Measurements from ENCODE around the gene FAM83C.
"Not testable (repeated sequence)": the region's sequence is repeated elsewhere in the genome, so short reads cannot be mapped to it uniquely, and the experiment has no call there.

The FAM83C gene

DNA sequence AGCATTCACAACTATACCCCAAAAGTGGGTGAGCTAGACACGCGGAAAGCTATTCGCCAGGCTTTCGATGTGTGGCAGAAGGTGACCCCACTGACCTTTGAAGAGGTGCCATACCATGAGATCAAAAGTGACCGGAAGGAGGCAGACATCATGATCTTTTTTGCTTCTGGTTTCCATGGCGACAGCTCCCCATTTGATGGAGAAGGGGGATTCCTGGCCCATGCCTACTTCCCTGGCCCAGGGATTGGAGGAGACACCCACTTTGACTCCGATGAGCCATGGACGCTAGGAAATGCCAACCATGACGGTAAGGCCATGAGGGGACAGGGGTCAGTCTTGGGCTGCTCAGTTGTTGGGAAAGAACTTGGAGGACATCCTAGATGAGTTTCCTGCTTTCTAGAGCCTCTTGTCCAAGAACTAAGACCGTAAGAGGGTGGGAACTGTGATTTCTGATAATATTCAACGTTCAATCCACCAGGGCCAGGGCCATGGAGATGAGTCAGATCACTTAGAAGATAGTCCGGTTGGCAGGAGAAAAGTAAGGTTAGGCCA, 37.7 kb downstream of the FAM83C start:
- TF ChIP-seq, protein P1, sequence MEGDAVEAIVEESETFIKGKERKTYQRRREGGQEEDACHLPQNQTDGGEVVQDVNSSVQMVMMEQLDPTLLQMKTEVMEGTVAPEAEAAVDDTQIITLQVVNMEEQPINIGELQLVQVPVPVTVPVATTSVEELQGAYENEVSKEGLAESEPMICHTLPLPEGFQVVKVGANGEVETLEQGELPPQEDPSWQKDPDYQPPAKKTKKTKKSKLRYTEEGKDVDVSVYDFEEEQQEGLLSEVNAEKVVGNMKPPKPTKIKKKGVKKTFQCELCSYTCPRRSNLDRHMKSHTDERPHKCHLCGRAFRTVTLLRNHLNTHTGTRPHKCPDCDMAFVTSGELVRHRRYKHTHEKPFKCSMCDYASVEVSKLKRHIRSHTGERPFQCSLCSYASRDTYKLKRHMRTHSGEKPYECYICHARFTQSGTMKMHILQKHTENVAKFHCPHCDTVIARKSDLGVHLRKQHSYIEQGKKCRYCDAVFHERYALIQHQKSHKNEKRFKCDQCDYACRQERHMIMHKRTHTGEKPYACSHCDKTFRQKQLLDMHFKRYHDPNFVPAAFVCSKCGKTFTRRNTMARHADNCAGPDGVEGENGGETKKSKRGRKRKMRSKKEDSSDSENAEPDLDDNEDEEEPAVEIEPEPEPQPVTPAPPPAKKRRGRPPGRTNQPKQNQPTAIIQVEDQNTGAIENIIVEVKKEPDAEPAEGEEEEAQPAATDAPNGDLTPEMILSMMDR (conservative IDR thresholded peaks at IDR 0.05; ENCODE audit: low read depth, low read length): no peak
- no peaks in the 10 kb centered on the region for H3K79me2 ChIP-seq (ENCODE audit: insufficient read depth, low read depth)
- no peaks in the 10 kb centered on the region for H4K20me1 ChIP-seq (ENCODE audit: insufficient read depth)
- H3K9ac ChIP-seq: no peak overlapping the region
- H2AFZ ChIP-seq (ENCODE audit: low read depth): no peak overlapping the region
- H3K27ac ChIP-seq: no peak overlapping the region
- H3K36me3 ChIP-seq (ENCODE audit: insufficient read depth): no peaks in the 10 kb centered on the region
- no peak overlapping the region for H3K4me2 ChIP-seq
- no peaks in the 10 kb centered on the region for H3K27me3 ChIP-seq (ENCODE audit: insufficient read depth, low read depth)
- H3K4me3 ChIP-seq (IDR thresholded peaks at IDR 0.05; ENCODE audit: insufficient read depth, low read depth, low read length): no peak overlapping the region
- H3K4me1 ChIP-seq (ENCODE audit: low read depth, poor library complexity, severe bottlenecking): peaks cover 7% of the 10 kb centered on the region

DNA sequence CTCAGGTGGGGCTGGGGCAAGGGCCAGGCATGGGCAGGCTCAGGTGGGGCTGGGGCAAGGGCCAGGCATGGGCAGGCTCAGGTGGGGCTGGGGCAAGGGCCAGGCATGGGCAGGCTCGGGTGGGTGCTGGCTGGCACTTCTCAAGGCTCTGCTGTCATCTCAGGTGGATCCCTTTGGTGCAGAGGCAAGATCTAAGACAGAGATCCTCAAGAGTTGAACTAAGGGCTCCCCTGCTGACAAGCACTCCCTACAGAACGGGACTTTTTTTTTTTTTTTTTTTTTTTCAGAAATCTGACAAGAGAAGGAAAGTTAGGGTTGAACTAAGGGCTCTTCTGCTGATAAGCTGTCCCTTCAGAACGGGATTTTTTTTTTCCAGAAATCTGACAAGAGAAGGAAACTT, 39.2 kb downstream of the FAM83C start:
- Histone ChIP-seq H3K27ac (no peak overlapping the region), H4K20me1 (ENCODE audit: insufficient read depth) (no peaks in the 10 kb centered on the region), H3K4me2 (no peak overlapping the region), H3K79me2 (ENCODE audit: insufficient read depth, low read depth) (no peaks in the 10 kb centered on the region), H3K4me3 (IDR thresholded peaks at IDR 0.05; ENCODE audit: insufficient read depth, low read depth, low read length) (no peak overlapping the region), H3K27me3 (ENCODE audit: insufficient read depth, low read depth) (no peaks in the 10 kb centered on the region), H2AFZ (ENCODE audit: low read depth) (no peak overlapping the region), H3K4me1 (ENCODE audit: low read depth, poor library complexity, severe bottlenecking) (peaks cover 7% of the 10 kb centered on the region), H3K9ac (no peak overlapping the region), H3K36me3 (ENCODE audit: insufficient read depth) (no peaks in the 10 kb centered on the region)
- TF ChIP-seq, protein P1 (conservative IDR thresholded peaks at IDR 0.05; ENCODE audit: low read depth, low read length): no peak

DNA sequence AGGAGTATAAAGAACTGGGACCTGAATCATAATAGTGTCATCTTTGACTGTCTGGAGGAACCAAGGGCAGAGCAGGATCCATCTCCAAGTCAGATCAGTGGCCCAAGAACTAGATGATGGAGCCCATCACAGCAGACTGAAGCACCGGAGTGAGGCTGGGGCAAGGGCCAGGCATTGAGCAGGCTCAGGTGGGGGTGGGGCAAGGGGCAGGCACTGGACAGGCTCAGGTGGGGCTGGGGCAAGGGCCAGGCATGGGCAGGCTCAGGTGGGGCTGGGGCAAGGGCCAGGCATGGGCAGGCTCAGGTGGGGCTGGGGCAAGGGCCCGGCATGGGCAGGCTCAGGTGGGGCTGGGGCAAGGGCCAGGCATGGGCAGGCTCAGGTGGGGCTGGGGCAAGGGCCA, 39.6 kb downstream of the FAM83C start:
- H4K20me1 ChIP-seq (ENCODE audit: insufficient read depth); H3K79me2 ChIP-seq (ENCODE audit: insufficient read depth, low read depth); H3K4me2 ChIP-seq; H3K36me3 ChIP-seq (ENCODE audit: insufficient read depth); H3K4me3 ChIP-seq (IDR thresholded peaks at IDR 0.05; ENCODE audit: insufficient read depth, low read depth, low read length); H3K9ac ChIP-seq; H3K4me1 ChIP-seq (ENCODE audit: low read depth, poor library complexity, severe bottlenecking); H3K27ac ChIP-seq; H3K27me3 ChIP-seq (ENCODE audit: insufficient read depth, low read depth); H2AFZ ChIP-seq (ENCODE audit: low read depth): not testable (repeated sequence)

DNA sequence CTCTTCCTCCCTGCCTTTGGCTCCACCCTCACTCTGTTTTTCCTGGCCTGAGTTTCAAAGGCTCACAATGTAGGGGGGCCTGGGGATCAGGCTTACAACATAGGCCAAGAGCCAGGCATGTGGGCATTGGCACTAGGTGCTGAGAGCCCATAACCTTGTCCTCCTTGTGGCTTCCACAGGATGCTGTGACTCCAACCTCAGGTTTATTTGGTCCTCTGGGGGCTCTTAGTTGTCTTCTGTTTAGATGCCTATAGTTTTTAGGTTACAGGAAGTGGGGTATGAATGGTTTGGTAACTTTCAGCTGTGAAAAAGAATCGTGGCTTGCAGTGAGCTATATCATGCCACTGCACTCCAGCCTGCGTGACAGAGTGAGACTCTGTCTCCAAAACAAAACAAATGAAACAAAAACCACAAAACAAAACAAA, 40.2 kb downstream of the FAM83C start:
- H3K9ac ChIP-seq: no peak overlapping the region
- no peaks in the 10 kb centered on the region for H3K36me3 ChIP-seq (ENCODE audit: insufficient read depth)
- no peak overlapping the region for H3K4me2 ChIP-seq
- TF ChIP-seq, protein P1 (conservative IDR thresholded peaks at IDR 0.05; ENCODE audit: low read depth, low read length): no peak
- H3K27ac ChIP-seq: no peak overlapping the region
- no peak overlapping the region for H3K4me3 ChIP-seq (IDR thresholded peaks at IDR 0.05; ENCODE audit: insufficient read depth, low read depth, low read length)
- H4K20me1 ChIP-seq (ENCODE audit: insufficient read depth): no peaks in the 10 kb centered on the region
- no peaks in the 10 kb centered on the region for H3K27me3 ChIP-seq (ENCODE audit: insufficient read depth, low read depth)
- no peaks in the 10 kb centered on the region for H3K79me2 ChIP-seq (ENCODE audit: insufficient read depth, low read depth)
- H2AFZ ChIP-seq (ENCODE audit: low read depth): no peak overlapping the region
- H3K4me1 ChIP-seq (ENCODE audit: low read depth, poor library complexity, severe bottlenecking): peaks cover 7% of the 10 kb centered on the region

DNA sequence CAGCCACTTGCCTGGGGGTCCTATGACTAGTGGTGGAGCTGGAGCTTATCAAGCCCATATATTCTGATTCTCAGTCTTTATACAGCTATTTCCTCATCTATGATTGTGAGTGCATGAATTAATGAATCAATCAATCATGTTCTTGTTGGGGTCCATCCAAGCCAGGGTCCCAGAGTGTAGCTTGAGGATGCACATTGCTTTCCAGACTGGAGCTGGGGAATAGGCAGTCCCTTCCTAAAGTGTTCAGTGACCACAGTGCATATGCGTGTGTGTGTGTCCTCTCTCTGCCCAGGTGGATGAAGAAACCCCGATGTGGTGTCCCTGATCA, 40.6 kb downstream of the FAM83C start:
- Histone ChIP-seq H3K4me3 (IDR thresholded peaks at IDR 0.05; ENCODE audit: insufficient read depth, low read depth, low read length) (no peak overlapping the region), H3K27ac (no peak overlapping the region), H3K4me2 (no peak overlapping the region), H2AFZ (ENCODE audit: low read depth) (no peak overlapping the region), H3K27me3 (ENCODE audit: insufficient read depth, low read depth) (no peaks in the 10 kb centered on the region), H3K4me1 (ENCODE audit: low read depth, poor library complexity, severe bottlenecking) (peaks cover 7% of the 10 kb centered on the region), H3K36me3 (ENCODE audit: insufficient read depth) (no peaks in the 10 kb centered on the region), H4K20me1 (ENCODE audit: insufficient read depth) (no peaks in the 10 kb centered on the region), H3K79me2 (ENCODE audit: insufficient read depth, low read depth) (no peaks in the 10 kb centered on the region), H3K9ac (no peak overlapping the region)
- TF ChIP-seq, protein P1 (conservative IDR thresholded peaks at IDR 0.05; ENCODE audit: low read depth, low read length): no peak

Measured in KMS-11 (cell line).